GM04504 (cell line): ENCODE data around the gene FHAD1.

Experiments used
- DNase-seq: peaks from one replicate; pipeline ENCODE4 v3.0.0-alpha.2; 2012; ENCODE audit warnings: low read depth

FHAD1 gene

GRCh38 chr1:15345705-15346345, 98.8 kb downstream of the FHAD1 start:
- no peak for DNase-seq

GRCh38 chr1:15346346-15347030, 99.5 kb downstream of the FHAD1 start:
- DNase-seq, result no peak

DNA sequence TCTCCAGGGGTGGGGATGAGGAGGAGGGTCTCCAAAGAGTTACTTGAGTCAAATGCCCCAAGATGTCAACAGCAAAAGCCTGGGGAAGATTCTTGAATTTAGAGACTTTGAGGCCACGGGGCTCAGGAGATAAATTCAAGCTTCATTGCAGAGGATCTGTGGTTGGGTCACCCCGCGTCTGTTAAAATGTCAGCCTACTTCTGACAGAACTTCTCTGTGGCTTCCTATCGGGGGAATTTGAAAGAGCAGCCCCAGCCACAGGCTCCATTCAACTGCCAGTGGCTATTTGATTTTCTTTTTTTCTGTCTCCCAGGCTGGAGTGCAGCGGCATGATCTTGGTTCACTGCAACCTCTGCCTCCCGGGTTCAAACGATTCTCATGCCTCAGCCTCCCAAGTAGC, 100.2 kb downstream of the FHAD1 start:
- no peak for DNase-seq

DNA sequence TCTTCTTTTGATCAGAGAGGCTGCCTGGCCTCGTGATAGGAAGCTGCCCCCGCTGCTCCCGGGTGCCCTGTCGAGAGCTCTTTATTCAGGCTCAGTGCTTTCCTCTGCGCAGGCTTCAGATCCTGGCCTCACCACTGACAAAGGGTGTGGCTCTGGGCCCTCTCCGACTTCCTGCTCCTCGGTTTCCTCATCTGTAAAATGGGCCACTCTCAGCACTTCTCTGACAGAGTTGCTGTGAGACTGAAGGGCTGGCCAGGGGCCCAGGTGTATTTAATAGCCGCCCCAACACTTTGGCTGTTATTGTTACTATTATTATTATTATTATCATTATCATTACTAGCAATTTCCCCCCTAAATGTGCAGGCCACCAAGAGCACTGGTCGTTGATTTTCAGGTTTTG, 101.6 kb downstream of the FHAD1 start:
- DNase-seq, result no peak

- no peak for DNase-seq
Measured at GRCh38 chr1:15349133-15349532, 102.1 kb downstream of the FHAD1 start.

- no peak for DNase-seq
Measured at GRCh38 chr1:15350151-15350550, 103.1 kb downstream of the FHAD1 start.

DNA sequence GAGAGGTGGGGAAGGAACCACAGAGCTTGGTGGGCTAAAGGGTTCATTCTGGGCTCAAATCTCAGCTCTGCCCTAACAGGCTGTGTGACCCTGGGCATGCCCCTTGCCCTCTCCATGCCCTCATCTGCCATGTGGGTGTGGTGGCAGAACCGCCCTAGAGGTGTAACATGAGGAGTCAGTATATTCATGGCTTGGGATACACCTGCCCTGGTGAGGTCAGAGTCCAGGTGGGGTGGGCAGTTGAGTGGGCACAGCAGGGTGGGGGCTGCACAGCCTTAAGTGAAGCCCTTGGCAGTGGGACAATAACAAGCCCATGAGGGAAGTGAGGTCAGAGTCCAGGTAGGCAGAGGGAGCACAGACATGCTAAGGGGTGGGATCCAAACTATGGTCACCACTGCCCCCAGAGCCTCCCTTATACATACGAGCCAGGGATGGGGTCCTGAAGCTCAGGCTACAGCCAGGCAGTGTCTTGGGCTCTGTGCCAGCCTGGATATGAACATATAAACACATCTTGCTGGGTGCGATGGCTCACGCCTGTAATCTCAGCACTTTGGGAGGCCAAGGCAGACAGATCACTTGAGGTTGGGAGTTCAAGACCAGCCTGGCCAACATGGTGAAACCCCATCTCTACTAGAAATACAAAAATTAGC, 103.7 kb downstream of the FHAD1 start:
- no peak for DNase-seq

DNA sequence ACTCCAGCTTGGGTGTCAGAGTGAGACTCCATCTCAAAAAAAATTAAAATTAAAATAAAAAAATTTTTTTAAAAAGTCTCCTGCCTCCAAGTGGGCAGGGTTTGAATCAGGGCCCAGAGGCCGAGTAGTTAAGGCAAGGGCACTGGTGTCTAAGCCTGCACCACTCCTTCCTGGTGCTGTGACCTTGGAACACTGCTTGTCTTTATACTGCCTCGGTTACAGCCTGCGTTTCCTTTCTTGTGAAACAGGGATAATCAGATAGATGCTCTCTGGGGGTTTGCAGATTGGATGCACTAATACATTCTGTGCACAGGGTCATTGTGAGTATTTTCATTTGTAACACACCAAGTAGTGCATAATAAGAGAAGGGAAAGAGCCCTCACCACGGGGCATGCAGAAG, 104.3 kb downstream of the FHAD1 start:
- no peak for DNase-seq

DNA sequence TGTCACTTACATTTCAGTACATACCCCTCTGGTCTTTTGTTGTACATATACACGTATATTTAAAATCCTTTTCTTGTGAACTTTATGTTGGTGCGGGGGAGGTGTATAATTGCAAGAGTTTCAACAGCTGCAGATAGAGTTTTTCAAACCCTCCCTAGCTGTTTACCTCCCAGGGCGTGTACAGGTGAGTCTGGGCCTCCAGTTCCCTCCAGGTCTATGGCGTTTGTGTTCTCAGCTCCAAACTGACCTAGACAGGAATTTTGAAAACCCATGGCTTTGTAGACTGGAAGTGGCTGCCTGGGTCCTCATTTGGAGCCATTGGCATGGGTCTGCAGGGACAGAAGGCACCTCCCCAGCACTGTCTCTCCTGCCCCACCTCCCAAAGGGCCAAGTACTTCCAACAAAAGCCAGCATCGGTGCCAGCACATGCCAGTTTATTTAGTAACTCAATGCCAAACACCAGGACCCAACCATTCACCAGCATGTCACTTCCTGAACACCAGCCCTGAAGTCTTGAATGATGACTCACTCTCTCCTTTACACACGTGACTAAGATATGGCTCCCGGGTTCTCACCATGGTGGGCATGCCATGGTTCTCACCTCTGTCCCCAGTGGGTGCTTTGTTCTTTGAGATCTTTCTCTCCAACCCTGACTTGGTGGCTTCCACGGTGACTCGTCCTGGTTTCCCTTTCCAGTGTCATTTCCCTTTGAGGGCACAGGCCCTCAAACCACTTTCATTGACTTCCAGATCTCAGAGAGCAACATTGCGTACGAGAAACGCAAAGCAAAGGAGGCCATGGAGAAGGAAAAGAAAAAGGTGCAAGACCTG, 105.3 kb downstream of the FHAD1 start:
- DNase-seq, result no peak

DNA sequence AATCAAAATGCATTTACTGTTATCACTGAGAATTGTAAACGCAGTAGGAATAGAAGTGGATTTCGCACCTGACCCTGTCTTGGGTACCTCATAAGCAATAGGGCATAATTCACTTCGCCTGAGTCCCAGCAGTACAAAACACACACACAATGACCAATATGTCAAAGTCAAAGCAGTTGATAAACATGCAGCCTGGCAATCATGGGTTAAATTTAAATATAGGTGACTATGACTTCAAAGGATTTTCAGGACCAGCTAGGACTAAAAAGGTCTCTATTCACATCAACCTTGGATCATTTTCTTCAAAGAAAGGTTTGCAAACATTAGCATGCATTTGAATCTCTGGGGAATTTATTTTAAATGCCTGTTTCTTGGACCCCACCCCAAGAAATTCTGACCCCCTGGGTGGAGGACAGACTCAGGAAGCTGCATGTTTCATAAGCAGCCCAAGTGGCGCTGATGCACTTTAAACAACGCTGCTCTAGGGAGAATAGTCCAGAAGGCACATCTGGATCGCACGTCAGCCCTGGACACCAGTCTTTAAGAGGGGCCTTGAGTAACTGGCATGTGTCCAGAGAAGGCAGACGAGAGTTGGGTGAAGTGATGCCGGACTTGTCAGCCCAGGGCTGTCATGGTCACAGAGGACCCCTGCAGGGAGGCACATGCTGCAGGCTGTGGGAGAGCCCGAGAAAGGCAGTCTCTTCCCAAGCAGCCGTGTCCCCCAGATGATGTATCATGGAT, 107.0 kb downstream of the FHAD1 start:
- no peak for DNase-seq

DNA sequence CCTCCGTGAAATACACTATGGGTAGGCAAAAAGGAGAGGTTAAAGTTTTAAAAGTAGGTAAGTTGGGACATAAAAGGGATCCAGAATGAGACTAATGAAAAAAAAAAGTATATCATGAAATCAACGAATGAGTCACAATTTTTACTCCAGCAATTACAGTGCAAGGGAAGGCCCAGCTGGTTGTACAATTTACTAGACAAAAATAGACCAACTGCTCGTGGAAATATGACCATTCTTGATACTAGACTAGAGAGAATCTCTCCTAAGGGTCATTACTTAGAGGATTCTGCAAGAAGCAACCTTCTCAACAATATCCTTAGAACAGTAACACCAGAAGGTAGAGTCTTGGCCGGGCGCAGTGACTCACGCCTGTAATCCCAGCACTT, 107.5 kb downstream of the FHAD1 start:
- DNase-seq, result no peak

- DNase-seq, result no peak
Measured at GRCh38 chr1:15355968-15356625, 109.1 kb downstream of the FHAD1 start.

DNA sequence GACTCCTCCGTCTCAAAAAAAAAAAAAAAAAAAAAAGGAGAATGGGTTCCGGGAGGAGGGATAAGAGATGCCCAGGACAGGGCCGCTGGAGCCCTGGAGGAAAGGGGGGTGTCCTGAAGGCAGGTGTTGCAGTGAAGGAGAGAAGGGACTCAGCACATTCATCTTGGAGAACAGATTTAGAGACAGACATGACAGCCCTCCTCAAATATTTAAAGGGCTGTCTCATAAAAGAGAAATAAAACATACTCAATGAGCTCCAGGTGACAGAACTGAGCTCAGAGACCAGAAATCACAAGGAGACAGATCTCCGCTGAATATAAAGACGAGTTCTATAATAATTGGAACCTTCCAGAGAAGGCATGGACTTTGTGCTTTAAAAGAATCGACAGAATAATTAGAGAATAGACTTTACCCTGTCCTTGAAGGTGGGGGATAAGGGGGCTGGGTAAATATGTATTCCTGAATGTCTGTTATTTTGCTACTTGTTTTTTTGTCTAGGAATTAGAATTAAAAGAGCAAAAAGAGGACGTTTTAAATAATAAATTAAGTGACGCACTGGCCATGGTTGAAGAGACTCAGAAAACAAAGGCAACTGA, 110.7 kb downstream of the FHAD1 start:
- DNase-seq, result no peak

DNA sequence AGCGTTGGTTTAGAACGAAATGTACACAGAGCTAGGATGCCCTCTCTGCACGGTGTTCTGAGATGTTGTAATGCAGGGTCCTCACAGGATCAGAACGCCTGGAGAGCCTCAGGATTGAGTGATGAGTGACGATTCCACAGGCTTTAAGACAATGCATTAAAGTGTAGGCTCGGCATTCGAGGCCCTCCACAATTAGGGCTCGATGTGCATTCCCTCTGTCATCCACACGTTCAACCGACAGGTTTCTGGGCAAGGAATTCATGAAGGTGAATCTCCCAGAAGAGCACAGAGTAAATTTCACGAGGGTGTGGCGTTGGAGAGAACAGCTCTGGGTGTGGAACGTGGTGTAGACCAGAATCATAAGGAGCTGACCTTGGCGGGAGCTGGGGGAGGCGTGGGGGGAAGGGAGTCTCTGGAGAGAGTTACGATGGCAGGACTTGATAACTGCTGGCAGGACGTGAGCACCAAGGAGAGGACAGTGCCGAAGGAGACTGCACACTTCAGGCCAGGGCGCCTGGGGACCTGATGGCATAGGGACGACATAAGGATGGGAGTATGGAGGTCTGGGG, 111.6 kb downstream of the FHAD1 start:
- DNase-seq, result no peak

DNA sequence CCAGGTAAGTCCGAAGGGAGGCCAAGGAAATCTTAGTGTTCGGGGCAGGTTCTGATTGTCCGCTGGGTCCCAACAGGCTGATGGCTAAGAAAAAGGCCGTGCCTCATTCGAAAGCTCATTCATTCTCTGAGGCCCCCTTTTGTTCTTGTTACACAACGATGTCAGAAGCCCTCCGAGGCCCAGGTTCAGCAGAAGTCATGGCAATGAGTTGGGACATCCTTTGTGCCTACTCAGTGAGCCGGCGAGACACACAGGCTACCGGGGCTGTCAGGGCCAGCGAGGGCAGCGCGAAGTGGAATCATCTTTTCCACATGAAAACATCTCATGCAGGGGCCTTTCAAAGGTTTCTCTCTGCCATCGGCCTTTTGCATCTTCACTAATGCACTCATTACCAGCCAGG, 113.7 kb downstream of the FHAD1 start:
- no peak for DNase-seq

DNA sequence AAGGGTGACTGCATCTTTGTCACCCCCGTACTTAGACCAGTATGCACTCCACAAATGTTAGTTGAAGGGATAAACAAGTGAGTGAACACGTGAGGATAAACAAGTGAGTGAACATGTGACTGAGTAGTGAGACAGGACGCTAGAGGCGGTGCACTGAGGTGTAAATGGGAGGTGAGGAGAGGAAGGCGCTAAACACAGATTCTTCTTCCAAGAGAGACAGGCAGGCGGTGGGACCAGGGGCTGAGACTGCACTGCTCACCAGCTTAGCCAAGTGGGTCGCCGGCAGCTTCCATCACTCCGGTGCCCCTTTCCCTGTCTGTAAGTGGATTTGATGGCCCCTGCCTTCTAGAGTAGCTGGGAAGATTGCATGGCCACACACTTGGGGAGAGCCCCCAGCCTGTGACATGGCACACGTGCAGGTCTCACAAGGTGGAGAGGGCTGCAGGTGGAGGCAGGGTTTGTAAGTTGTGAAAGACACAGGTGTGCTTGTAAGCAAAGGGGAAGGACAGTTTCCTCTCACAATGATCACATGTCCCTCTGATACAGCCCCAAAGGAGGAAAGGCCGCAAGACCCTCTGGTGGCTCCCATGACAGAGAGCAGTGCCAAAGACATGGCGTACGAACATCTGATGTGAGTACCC, 115.2 kb downstream of the FHAD1 start:
- DNase-seq, result no peak

- DNase-seq, result no peak
Measured at GRCh38 chr1:15362737-15363128, 115.7 kb downstream of the FHAD1 start.

- no peak for DNase-seq
Measured at GRCh38 chr1:15364740-15365139, 117.7 kb downstream of the FHAD1 start.

DNA sequence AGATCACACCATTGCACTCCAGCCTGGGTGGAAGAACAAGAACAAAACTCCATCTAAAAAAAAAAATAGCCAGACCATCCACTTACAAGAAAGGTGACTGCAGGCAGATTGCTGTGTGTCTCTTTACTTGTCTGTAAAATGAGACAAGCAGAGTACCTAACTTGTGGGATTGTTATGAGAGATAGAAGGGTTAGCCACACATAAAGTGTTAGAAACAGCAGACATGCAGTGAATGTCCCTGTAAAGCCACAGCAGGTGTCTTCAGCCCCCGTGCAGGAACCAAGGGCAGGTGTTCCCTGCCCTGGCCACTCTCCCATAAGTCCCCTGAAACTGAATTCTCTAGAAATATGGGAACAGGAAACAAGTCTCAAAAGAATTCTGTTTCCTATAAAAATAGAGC, 121.9 kb downstream of the FHAD1 start:
- DNase-seq, result no peak

GRCh38 chr1:15370268-15370667, 123.2 kb downstream of the FHAD1 start:
- DNase-seq, result no peak
